K562 (cell line): ENCODE measurements around the gene ASIC3. TPM values are rescaled to one million over a fixed set of nuclear protein-coding genes. Genes with fewer than 3 reads are reported as not detected.

Experiments used
- ASH1L ChIP-seq: fragments of 450-650 bp; IDR thresholded peaks from 2 replicates; pipeline ENCODE4 v1.6.1; 2018; ENCODE audit warnings: borderline replicate concordance, mild to moderate bottlenecking, low read depth; ENCODE audit not compliant: partially characterized antibody
- FOXP1 ChIP-seq: sonication (generic); formaldehyde crosslinking; IDR thresholded peaks from 2 replicates; pipeline ENCODE4 v1.8.0; 2022; ENCODE audit warnings: mild to moderate bottlenecking, missing genetic modification reagents
- HMG20A ChIP-seq: fragments of 450-650 bp; formaldehyde crosslinking; conservative IDR thresholded peaks from 2 replicates; pipeline ENCODE4 v1.4.0; 2020; ENCODE audit warnings: mild to moderate bottlenecking, mixed read lengths
- HOMEZ ChIP-seq: fragments of 250-450 bp; sonication (Bioruptor Pico); IDR thresholded peaks from 2 replicates; pipeline ENCODE4 v1.4.0; 2020; ENCODE audit warnings: mild to moderate bottlenecking, moderate library complexity
- KLF13 ChIP-seq: fragments of 450-650 bp; IDR thresholded peaks from 2 replicates; pipeline ENCODE4 v1.6.1; 2016; ENCODE audit warnings: missing genetic modification characterization, low read depth, mild to moderate bottlenecking, missing compliant biosample characterization, moderate library complexity, borderline replicate concordance
- MEF2A ChIP-seq: IDR thresholded peaks from 2 replicates; pipeline ENCODE4 v1.6.1; 2011; ENCODE audit warnings: low read depth, mild to moderate bottlenecking, low read length, moderate library complexity; ENCODE audit not compliant: control insufficient read depth
- PRPF4 ChIP-seq: fragments of 200-400 bp; formaldehyde crosslinking; IDR thresholded peaks from one replicate; pipeline ENCODE4 v1.6.1; 2017; ENCODE audit warnings: low read length, low read depth, mild to moderate bottlenecking; ENCODE audit not compliant: insufficient read depth, poor library complexity, severe bottlenecking
- RNF2 ChIP-seq: sonication (generic); IDR thresholded peaks from 2 replicates; pipeline ENCODE4 v1.6.1; 2016
- SREBF1 ChIP-seq: fragments of 150-350 bp; IDR thresholded peaks from 2 replicates; pipeline ENCODE4 v1.6.1; 2014; ENCODE audit warnings: antibody characterized with exemption, low read depth, low read length, borderline replicate concordance
- ZNF407 ChIP-seq: fragments of 450-650 bp; IDR thresholded peaks from 2 replicates; pipeline ENCODE4 v1.6.1; 2016; ENCODE audit warnings: low read depth
- ZNF609 ChIP-seq: sonication (generic); formaldehyde crosslinking; IDR thresholded peaks from 2 replicates; pipeline ENCODE4 v1.8.1; 2023; ENCODE audit warnings: missing genetic modification reagents, mild to moderate bottlenecking, borderline replicate concordance
- polyA plus RNA-seq, 8 experiments: library from polyadenylated mRNA; depleted of rRNA in 4 of 8; stranded (reverse) in 5 of 8; unstranded in 3 of 8; fragments of >200 nt; fragmentation: Nextera tagmentation in 2 of 8; fragmentation: Illumina TruSeq in 1 of 8; extraction: Ambion mirVana in 2 of 8; extraction: Trizol in 1 of 8; gene quantifications; 2 replicates each; pipeline versions ENCODE4 v1.2.1 to v1.2.3, GENCODE V29; 2011 to 2014; ENCODE audit warnings: inconsistent platforms in 1 of 8, missing spikeins in 1 of 8
- total RNA-seq, 7 experiments: library from RNA; depleted of rRNA in 6 of 7; stranded (reverse); fragments of >200 nt in 6 of 7; fragmentation: Illumina TruSeq in 2 of 7; extraction: Trizol in 2 of 7; gene quantifications; 2 replicates each; pipeline versions ENCODE4 v1.2.1 to v1.2.3, GENCODE V29; 2011 to 2021; ENCODE audit warnings: low replicate concordance in 1 of 7
- TF ChIP-seq, protein P1 (sequence below): conservative IDR thresholded peaks from 2 replicates; pipeline ENCODE4 v1.6.1; 2011; ENCODE audit warnings: low read depth, mild to moderate bottlenecking, low read length; ENCODE audit not compliant: control insufficient read depth

Gene ASIC3
- total and polyA plus RNA-seq, 9 of the 15 experiments (the other 6 are each of a cell fraction or from before 2014, with no cell fraction given), result 0.11 to 5.0 (median 0.87) TPM

- TF ChIP-seq MEF2A (no peak), SREBF1 (no peak), PRPF4 (no peak), FOXP1 (CRISPR knock-in tag) (no peak), HOMEZ (CRISPR knock-in tag) (no peak), ZNF407 (no peak), KLF13 (tag) (no peak), HMG20A (CRISPR knock-in tag) (no peak), RNF2 (no peak), ASH1L (no peak), ZNF609 (no peak)
- TF ChIP-seq, protein P1, sequence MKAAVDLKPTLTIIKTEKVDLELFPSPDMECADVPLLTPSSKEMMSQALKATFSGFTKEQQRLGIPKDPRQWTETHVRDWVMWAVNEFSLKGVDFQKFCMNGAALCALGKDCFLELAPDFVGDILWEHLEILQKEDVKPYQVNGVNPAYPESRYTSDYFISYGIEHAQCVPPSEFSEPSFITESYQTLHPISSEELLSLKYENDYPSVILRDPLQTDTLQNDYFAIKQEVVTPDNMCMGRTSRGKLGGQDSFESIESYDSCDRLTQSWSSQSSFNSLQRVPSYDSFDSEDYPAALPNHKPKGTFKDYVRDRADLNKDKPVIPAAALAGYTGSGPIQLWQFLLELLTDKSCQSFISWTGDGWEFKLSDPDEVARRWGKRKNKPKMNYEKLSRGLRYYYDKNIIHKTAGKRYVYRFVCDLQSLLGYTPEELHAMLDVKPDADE, result peak; percentile 62; the same call in 1 of the 2 replicates
These were observed 43.1 kb downstream of the ASIC3 start (continued) for GRCh38 chr7:151091431-151091830.
